T47D (cell line): Measurements from ENCODE around the gene AMOT.

ENCODE experiments used
- DNase-seq, 2 experiments: peaks; one replicate each; pipeline versions ENCODE4 v3.0.0 to v3.0.0-alpha.2; 2011 to 2012; ENCODE audit warnings: low read depth in 1 of 2, low spot score in 1 of 2
- JUND ChIP-seq: IDR thresholded peaks from 2 replicates; pipeline ENCODE4 v1.6.1; 2012; ENCODE audit warnings: low read depth
- in situ Hi-C: cut with HindIII; loops from 2 replicates; pipeline ENCODE4 v1.10.0; 2016; ENCODE audit warnings: low sequenced_read_pairs, low pct_unique_long_range_greater_than_20kb

Gene AMOT

GRCh38 chrX:112832481-112833095, 8.0 kb downstream of the AMOT start:
- DNase-seq: peak in 1 of 2 experiments; percentile 33
- TF ChIP-seq JUND: no peak
- in situ Hi-C loops: no loop called here

GRCh38 chrX:112830540-112830939, 10.1 kb downstream of the AMOT start:
- DNase-seq: no peak
- in situ Hi-C loops: no loop called here
- TF ChIP-seq JUND: no peak

GRCh38 chrX:112827292-112827903, 13.2 kb downstream of the AMOT start:
- in situ Hi-C loops: no loop called here
- no peak for DNase-seq
- no peak for TF ChIP-seq JUND

- TF ChIP-seq JUND: no peak
- in situ Hi-C loops: no loop called here
- DNase-seq: no peak
These were observed 14.6 kb downstream of the AMOT start for GRCh38 chrX:112826023-112826422.

GRCh38 chrX:112822892-112823291, 17.7 kb downstream of the AMOT start:
- in situ Hi-C loops: no loop called here
- no peak for DNase-seq
- no peak for TF ChIP-seq JUND

GRCh38 chrX:112820364-112821268, 20.0 kb downstream of the AMOT start:
- no peak for DNase-seq
- in situ Hi-C loops: no loop called here
- no peak for TF ChIP-seq JUND

GRCh38 chrX:112819813-112820212, 20.8 kb downstream of the AMOT start:
- no peak for TF ChIP-seq JUND
- DNase-seq: no peak
- in situ Hi-C loops: no loop called here

GRCh38 chrX:112819008-112819640, 21.5 kb downstream of the AMOT start:
- TF ChIP-seq JUND: no peak
- in situ Hi-C loops: no loop called here
- no peak for DNase-seq

- no peak for DNase-seq
- in situ Hi-C loops: no loop called here
- TF ChIP-seq JUND: no peak
These were observed 22.3 kb downstream of the AMOT start for GRCh38 chrX:112818114-112819007.

GRCh38 chrX:112816908-112817307, 23.7 kb downstream of the AMOT start:
- DNase-seq: no peak
- no peak for TF ChIP-seq JUND
- in situ Hi-C loops: no loop called here

- no peak for TF ChIP-seq JUND
- in situ Hi-C loops: no loop called here
- DNase-seq: no peak
These were observed 26.1 kb downstream of the AMOT start for GRCh38 chrX:112814496-112814895.

GRCh38 chrX:112812741-112813140, 27.9 kb downstream of the AMOT start:
- DNase-seq: peak in 1 of 2 experiments; percentile 2
- in situ Hi-C loops: no loop called here
- no peak for TF ChIP-seq JUND
